ENCODE results near the gene CNIH3. TPM values are rescaled to one million over a fixed set of nuclear protein-coding genes. Genes with fewer than 3 reads are reported as not detected.

Gene CNIH3
- total and polyA plus RNA-seq, 9 donors: 3.8 to 11.8 (median 8.3) TPM

- TF ChIP-seq POLR2A (IDR thresholded peaks at IDR 0.05) (no peak), EP300 (IDR thresholded peaks at IDR 0.05) (no peak), CTCF (IDR thresholded peaks at IDR 0.05) (no peak)
- 56 to 70% (median 59%) methylated on average over 3 of the region's 3 CpGs for WGBS, 3 donors
- Histone ChIP-seq H3K4me1 (ENCODE audit: insufficient read depth) (peaks cover 2% of the 10 kb centered on the region), H3K36me3 (no peaks in the 10 kb centered on the region), H3K27me3 (no peaks in the 10 kb centered on the region), H3K27ac (no peak overlapping the region), H3K4me3 (no peak overlapping the region), H3K9me3 (no peaks in the 10 kb centered on the region)
- no peak for DNase-seq
- intact Hi-C loops (cut with DNase I): no loop called here
These were observed 53.3 kb downstream of the CNIH3 start for GRCh38 chr1:224669403-224669802.

- H3K4me3 ChIP-seq: no peak overlapping the region
- H3K4me1 ChIP-seq (ENCODE audit: insufficient read depth): peaks cover 2% of the 10 kb centered on the region
- TF ChIP-seq POLR2A (IDR thresholded peaks at IDR 0.05): no peak
- H3K27ac ChIP-seq: no peak overlapping the region
- WGBS, 3 donors: 69 to 79% (median 73%) methylated on average over 1 of the region's 1 CpG
- intact Hi-C loops (cut with DNase I): no loop called here
- H3K36me3 ChIP-seq: no peaks in the 10 kb centered on the region
- no peak for DNase-seq
- H3K9me3 ChIP-seq: no peaks in the 10 kb centered on the region
- no peaks in the 10 kb centered on the region for H3K27me3 ChIP-seq
These were observed 54.4 kb downstream of the CNIH3 start for GRCh38 chr1:224670506-224670905.

- H3K36me3 ChIP-seq: no peaks in the 10 kb centered on the region
- no peak overlapping the region for H3K4me3 ChIP-seq
- TF ChIP-seq POLR2A (IDR thresholded peaks at IDR 0.05) (no peak), EP300 (IDR thresholded peaks at IDR 0.05) (no peak), CTCF (IDR thresholded peaks at IDR 0.05) (no peak)
- no peaks in the 10 kb centered on the region for H3K9me3 ChIP-seq
- peaks cover 2% of the 10 kb centered on the region for H3K4me1 ChIP-seq (ENCODE audit: insufficient read depth)
- DNase-seq: no peak
- 69 to 85% (median 84%) methylated on average over 1 of the region's 1 CpG for WGBS, 3 donors
- H3K27me3 ChIP-seq: no peaks in the 10 kb centered on the region
- intact Hi-C loops (cut with DNase I): no loop called here
- H3K27ac ChIP-seq: no peak overlapping the region
These were observed 55.0 kb downstream of the CNIH3 start for GRCh38 chr1:224671076-224671475.

GRCh38 chr1:224673141-224673540, 57.0 kb downstream of the CNIH3 start:
- no peak overlapping the region for H3K4me3 ChIP-seq
- TF ChIP-seq CTCF (IDR thresholded peaks at IDR 0.05) (no peak), POLR2A (IDR thresholded peaks at IDR 0.05) (no peak), EP300 (IDR thresholded peaks at IDR 0.05) (no peak)
- H3K27me3 ChIP-seq: no peaks in the 10 kb centered on the region
- H3K27ac ChIP-seq: no peak overlapping the region
- H3K36me3 ChIP-seq: no peaks in the 10 kb centered on the region
- no peak for DNase-seq
- H3K9me3 ChIP-seq: no peaks in the 10 kb centered on the region
- 47 to 52% (median 48%) methylated on average over 4 of the region's 4 CpGs for WGBS, 3 donors
- intact Hi-C loops (cut with DNase I): no loop called here
- peaks cover 2% of the 10 kb centered on the region for H3K4me1 ChIP-seq (ENCODE audit: insufficient read depth)

GRCh38 chr1:224675590-224675989, 59.5 kb downstream of the CNIH3 start:
- DNase-seq: no peak
- Histone ChIP-seq H3K27ac (no peak overlapping the region), H3K36me3 (no peaks in the 10 kb centered on the region), H3K4me1 (ENCODE audit: insufficient read depth) (peaks cover 2% of the 10 kb centered on the region), H3K4me3 (no peak overlapping the region), H3K27me3 (no peaks in the 10 kb centered on the region), H3K9me3 (no peaks in the 10 kb centered on the region)
- 87 to 91% (median 89%) methylated on average over 2 of the region's 2 CpGs for WGBS, 3 donors
- TF ChIP-seq POLR2A (IDR thresholded peaks at IDR 0.05): no peak
- intact Hi-C loops (cut with DNase I): no loop called here

GRCh38 chr1:224676551-224676950, 60.4 kb downstream of the CNIH3 start:
- Histone ChIP-seq H3K27me3 (no peaks in the 10 kb centered on the region), H3K4me3 (no peak overlapping the region), H3K27ac (no peak overlapping the region), H3K36me3 (no peaks in the 10 kb centered on the region), H3K9me3 (no peaks in the 10 kb centered on the region), H3K4me1 (ENCODE audit: insufficient read depth) (peaks cover 2% of the 10 kb centered on the region)
- WGBS, 3 donors: 61 to 69% (median 64%) methylated on average over 5 of the region's 5 CpGs
- no peak for DNase-seq
- intact Hi-C loops (cut with DNase I): no loop called here
- TF ChIP-seq POLR2A (IDR thresholded peaks at IDR 0.05): no peak
- TF ChIP-seq CTCF (IDR thresholded peaks at IDR 0.05): no peak

All from ovary (tissue), 9 donors.